H9 (cell line): ENCODE data around the gene HNRNPU. TPM values are rescaled to one million over a fixed set of nuclear protein-coding genes. Genes with fewer than 3 reads are reported as not detected.

Source experiments
- DNase-seq: peaks from one replicate; pipeline ENCODE4 v3.0.0-alpha.2; 2017
- H2AFZ ChIP-seq: one replicate; pipeline ENCODE4 v1.6.1; 2013; ENCODE audit warnings: mild to moderate bottlenecking, low read length, control low read depth, moderate library complexity
- H2AK5ac ChIP-seq: 2 replicates; pipeline ENCODE4 v1.6.1; 2013; ENCODE audit warnings: low read length, control low read depth, mixed read lengths; ENCODE audit not compliant: insufficient read length
- H2BK120ac ChIP-seq: one replicate; pipeline ENCODE4 v1.6.1; 2013; ENCODE audit warnings: low read depth, mild to moderate bottlenecking, low read length, control low read depth, inconsistent platforms; ENCODE audit not compliant: poor library complexity, severe bottlenecking
- H2BK12ac ChIP-seq: 2 replicates; pipeline ENCODE4 v1.6.1; 2013; ENCODE audit warnings: low read length, control low read depth, mixed read lengths, low read depth; ENCODE audit not compliant: insufficient read length
- H2BK15ac ChIP-seq: 2 replicates; pipeline ENCODE4 v1.6.1; 2013; ENCODE audit warnings: low read depth, low read length, control low read depth
- H2BK20ac ChIP-seq: one replicate; pipeline ENCODE4 v1.6.1; 2013; ENCODE audit warnings: low read depth, mild to moderate bottlenecking, low read length, control low read depth, inconsistent platforms; ENCODE audit not compliant: poor library complexity, severe bottlenecking
- H2BK5ac ChIP-seq: 2 replicates; pipeline ENCODE4 v1.6.1; 2013; ENCODE audit warnings: low read length, control low read depth, mixed read lengths; ENCODE audit not compliant: insufficient read length
- H3K14ac ChIP-seq: 2 replicates; pipeline ENCODE4 v1.6.1; 2013; ENCODE audit warnings: low read length, control low read depth; ENCODE audit not compliant: insufficient read depth
- H3K18ac ChIP-seq: 2 replicates; pipeline ENCODE4 v1.6.1; 2013; ENCODE audit warnings: low read depth, mild to moderate bottlenecking, mixed read lengths, low read length, control low read depth; ENCODE audit not compliant: insufficient read length
- H3K23ac ChIP-seq: 2 replicates; pipeline ENCODE4 v1.6.1; 2013; ENCODE audit warnings: low read length, control low read depth, mixed read lengths, low read depth; ENCODE audit not compliant: insufficient read length
- H3K23me2 ChIP-seq: 2 replicates; pipeline ENCODE4 v1.6.1; 2013; ENCODE audit warnings: low read depth, mild to moderate bottlenecking, mixed read lengths, low read length, control low read depth; ENCODE audit not compliant: insufficient read length, poor library complexity, severe bottlenecking
- H3K27ac ChIP-seq: 2 replicates; pipeline ENCODE4 v1.5.1; 2013; ENCODE audit warnings: low read length, control low read depth, mixed read lengths, low read depth; ENCODE audit not compliant: insufficient read length
- H3K27me3 ChIP-seq: 2 replicates; pipeline ENCODE4 v1.6.1; 2013; ENCODE audit warnings: low read length, control low read depth, inconsistent platforms; ENCODE audit not compliant: insufficient read depth
- H3K4ac ChIP-seq: 2 replicates; pipeline ENCODE4 v1.6.1; 2013; ENCODE audit warnings: low read depth, mild to moderate bottlenecking, control low read depth, inconsistent platforms, low read length, moderate library complexity
- H3K4me1 ChIP-seq: 2 replicates; pipeline ENCODE4 v1.6.1; 2013; ENCODE audit warnings: low read length, control low read depth, inconsistent platforms; ENCODE audit not compliant: insufficient read depth
- H3K4me2 ChIP-seq: 2 replicates; pipeline ENCODE4 v1.6.1; 2013; ENCODE audit warnings: low read length, control low read depth, mixed read lengths; ENCODE audit not compliant: insufficient read length, insufficient read depth
- H3K56ac ChIP-seq: 2 replicates; pipeline ENCODE4 v1.6.1; 2013; ENCODE audit warnings: low read depth, mild to moderate bottlenecking, mixed read lengths, low read length, control low read depth; ENCODE audit not compliant: insufficient read length
- H3K79me1 ChIP-seq: 2 replicates; pipeline ENCODE4 v1.6.1; 2013; ENCODE audit warnings: low read depth, mild to moderate bottlenecking, moderate library complexity, low read length, control low read depth, inconsistent platforms; ENCODE audit not compliant: insufficient read depth, poor library complexity, severe bottlenecking
- H3K79me2 ChIP-seq: 2 replicates; pipeline ENCODE4 v1.6.1; 2013; ENCODE audit warnings: low read length, control low read depth, inconsistent platforms; ENCODE audit not compliant: insufficient read depth
- H3K9ac ChIP-seq: 2 replicates; pipeline ENCODE4 v1.6.1; 2013; ENCODE audit warnings: low read length, control low read depth, mixed read lengths; ENCODE audit not compliant: insufficient read length; ENCODE audit errors: extremely low read depth
- H3K9me3 ChIP-seq: one replicate; pipeline ENCODE4 v1.6.1; 2013; ENCODE audit warnings: low read depth, low read length, inconsistent platforms; ENCODE audit not compliant: control insufficient read depth
- H3T11ph ChIP-seq: one replicate; pipeline ENCODE4 v1.6.1; 2013; ENCODE audit warnings: mild to moderate bottlenecking, low read length, control low read depth, inconsistent platforms
- H4K20me1 ChIP-seq: one replicate; pipeline ENCODE4 v1.6.1; 2013; ENCODE audit not compliant: control insufficient read depth, insufficient read length, insufficient read depth
- H4K5ac ChIP-seq: 2 replicates; pipeline ENCODE4 v1.6.1; 2013; ENCODE audit warnings: low read depth, mild to moderate bottlenecking, mixed read lengths, low read length, control low read depth; ENCODE audit not compliant: insufficient read length
- H4K8ac ChIP-seq: replicated peaks from 2 replicates; pipeline ENCODE4 v1.6.1; 2013; ENCODE audit warnings: low read length, control low read depth, mixed read lengths, low read depth; ENCODE audit not compliant: insufficient read length
- H4K91ac ChIP-seq: 2 replicates; pipeline ENCODE4 v1.6.1; 2013; ENCODE audit warnings: low read depth, mild to moderate bottlenecking, moderate library complexity, mixed read lengths, low read length, control low read depth; ENCODE audit not compliant: insufficient read length
- H3K27ac Mint-ChIP-seq, 3 experiments: 2 replicates in 2 of 3; 3 replicates in 1 of 3; pipeline ENCODE4 v1.8.0; 2020 to 2021; ENCODE audit warnings: mixed read lengths in 3 of 3, mild to moderate bottlenecking in 1 of 3, moderate library complexity in 1 of 3
- H3K27me3 Mint-ChIP-seq: 2 replicates; pipeline ENCODE4 v1.8.0; 2021; ENCODE audit warnings: low read depth, mild to moderate bottlenecking, moderate library complexity, mixed read lengths
- H3K36me3 Mint-ChIP-seq, 3 experiments: 2 replicates in 2 of 3; 3 replicates in 1 of 3; pipeline ENCODE4 v1.8.0; 2020 to 2021; ENCODE audit warnings: low read depth in 3 of 3, mixed read lengths in 3 of 3; ENCODE audit not compliant: insufficient read depth in 1 of 3
- H3K4me1 Mint-ChIP-seq, 2 experiments: 2 replicates each; pipeline ENCODE4 v1.8.0; 2020; ENCODE audit warnings: mixed read lengths in 2 of 2
- H3K4me3 Mint-ChIP-seq, 2 experiments: 2 replicates in 1 of 2; 3 replicates in 1 of 2; pipeline ENCODE4 v1.8.0; 2020 to 2021; ENCODE audit warnings: mild to moderate bottlenecking in 2 of 2, mixed read lengths in 2 of 2, moderate library complexity in 1 of 2
- H3K9me3 Mint-ChIP-seq, 2 experiments: 2 replicates in 1 of 2; 3 replicates in 1 of 2; pipeline ENCODE4 v1.8.0; 2020; ENCODE audit warnings: mild to moderate bottlenecking in 2 of 2, mixed read lengths in 2 of 2, moderate library complexity in 1 of 2
- WGBS: extraction: QIAGEN DNeasy Blood & Tissue Kit; methylation state at CpG from one replicate; pipeline ENCODE4 v1.1.7; 2013; ENCODE audit warnings: missing lambda C conversion rate, low lambda C conversion rate, mixed read lengths; ENCODE audit not compliant: insufficient read length; ENCODE audit errors: extremely low coverage; 5-methylcytosine and 5-hydroxymethylcytosine counted together
- total RNA-seq: library from RNA; stranded (reverse); gene quantifications from 2 replicates; pipeline ENCODE4 v1.2.1, GENCODE V29; 2021
- TF ChIP-seq, protein P1 (sequence below): fragments of 200-600 bp; sonication (generic); conservative IDR thresholded peaks from 3 replicates; pipeline ENCODE4 v1.8.0; 2021; ENCODE audit warnings: antibody characterized with exemption, mild to moderate bottlenecking

HNRNPU gene
- total RNA-seq, 1 experiment from 2014 or later = 657 TPM

DNA sequence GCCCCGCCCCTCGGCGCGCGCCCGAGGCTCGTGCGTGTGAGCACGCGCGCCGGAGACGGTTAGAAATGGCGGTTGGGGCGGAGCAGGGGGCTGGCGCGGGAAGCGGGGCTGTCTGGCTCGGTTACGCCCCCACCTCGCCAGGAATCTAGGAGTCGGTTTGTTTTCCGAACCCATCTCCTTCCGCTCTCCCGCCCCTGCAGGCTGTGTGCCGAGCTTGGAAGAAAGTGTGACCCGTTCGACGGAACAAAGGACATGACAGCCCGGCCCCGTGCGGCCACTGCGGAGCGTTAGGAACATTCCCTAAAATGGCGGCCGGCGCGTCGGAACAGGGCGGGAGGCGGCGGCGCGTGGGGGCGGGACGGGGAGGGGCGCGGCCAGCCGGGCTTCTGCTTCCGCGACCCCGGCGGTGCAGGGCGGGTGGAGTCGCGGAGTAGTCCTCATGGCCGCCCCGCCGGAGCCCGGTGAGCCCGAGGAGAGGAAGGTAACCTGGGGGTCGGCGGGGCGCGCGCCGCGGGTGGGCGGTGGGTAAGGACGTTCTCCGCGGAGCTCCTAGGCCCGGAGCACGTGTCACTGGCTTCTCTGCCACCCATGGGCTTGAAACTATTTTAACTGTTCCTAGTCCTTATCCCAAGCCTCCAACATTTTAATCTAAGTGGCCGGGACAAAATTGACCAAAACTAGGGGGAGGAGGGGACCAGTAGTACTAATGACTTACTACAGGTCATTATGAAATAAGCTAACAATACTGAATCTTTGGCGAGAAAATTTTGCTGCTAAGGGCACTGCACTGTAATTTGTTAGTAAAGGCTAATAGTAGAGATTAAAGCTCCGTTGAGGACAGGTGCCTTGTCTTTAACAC is 28.8 kb downstream of the HNRNPU start, which contains the start of gene COX20:
Gene COX20, plus strand, starts transcription at position 383 of the 859 bp plus-strand sequence. Its CDS starts 57 bp downstream, at position 440.
- H3K4me3 Mint-ChIP-seq = peak within 1 kb of the TSS; percentile 88 to 96
- Histone ChIP-seq H3T11ph (peak within 1 kb of the TSS; percentile 84), H2BK20ac (no peak within 1 kb of the TSS), H2AK5ac (peak within 1 kb of the TSS; percentile 58), H2AFZ (no peak within 1 kb of the TSS), H3K79me1 (no peaks in the 10 kb centered on the region), H3K4ac (peak within 1 kb of the TSS; percentile 51; the same call in 1 of the 2 replicates), H4K8ac (peak within 1 kb of the TSS; percentile 96), H4K20me1 (no peaks in the 10 kb centered on the region), H3K79me2 (no peaks in the 10 kb centered on the region; the same call in 1 of the 2 replicates), H3K23ac (peak within 1 kb of the TSS; percentile 52), H2BK12ac (peak within 1 kb of the TSS; percentile 3), H3K4me1 (peaks cover 7% of the 10 kb centered on the region; the same call in 1 of the 2 replicates), H3K27me3 (no peaks in the 10 kb centered on the region), H3K23me2 (peaks cover 10% of the 10 kb centered on the region), H2BK5ac (peak within 1 kb of the TSS; percentile 95), H3K9me3 (no peaks in the 10 kb centered on the region), H4K91ac (peak within 1 kb of the TSS; percentile 28), H3K18ac (peak within 1 kb of the TSS; percentile 100), H3K27ac (peak within 1 kb of the TSS; percentile 99), H3K14ac (peak within 1 kb of the TSS; percentile 100), H3K9ac (peak within 1 kb of the TSS; percentile 99), H2BK15ac (no peak within 1 kb of the TSS), H3K4me2 (peak within 1 kb of the TSS; percentile 72), H3K56ac (peak within 1 kb of the TSS; percentile 94), H2BK120ac (peak within 1 kb of the TSS; percentile 92), H4K5ac (peak within 1 kb of the TSS; percentile 100)
- TF ChIP-seq, protein P1, sequence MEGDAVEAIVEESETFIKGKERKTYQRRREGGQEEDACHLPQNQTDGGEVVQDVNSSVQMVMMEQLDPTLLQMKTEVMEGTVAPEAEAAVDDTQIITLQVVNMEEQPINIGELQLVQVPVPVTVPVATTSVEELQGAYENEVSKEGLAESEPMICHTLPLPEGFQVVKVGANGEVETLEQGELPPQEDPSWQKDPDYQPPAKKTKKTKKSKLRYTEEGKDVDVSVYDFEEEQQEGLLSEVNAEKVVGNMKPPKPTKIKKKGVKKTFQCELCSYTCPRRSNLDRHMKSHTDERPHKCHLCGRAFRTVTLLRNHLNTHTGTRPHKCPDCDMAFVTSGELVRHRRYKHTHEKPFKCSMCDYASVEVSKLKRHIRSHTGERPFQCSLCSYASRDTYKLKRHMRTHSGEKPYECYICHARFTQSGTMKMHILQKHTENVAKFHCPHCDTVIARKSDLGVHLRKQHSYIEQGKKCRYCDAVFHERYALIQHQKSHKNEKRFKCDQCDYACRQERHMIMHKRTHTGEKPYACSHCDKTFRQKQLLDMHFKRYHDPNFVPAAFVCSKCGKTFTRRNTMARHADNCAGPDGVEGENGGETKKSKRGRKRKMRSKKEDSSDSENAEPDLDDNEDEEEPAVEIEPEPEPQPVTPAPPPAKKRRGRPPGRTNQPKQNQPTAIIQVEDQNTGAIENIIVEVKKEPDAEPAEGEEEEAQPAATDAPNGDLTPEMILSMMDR = no peak
- H3K27me3 Mint-ChIP-seq = no peaks in the 10 kb centered on the region
- H3K4me1 Mint-ChIP-seq = peaks cover 30 to 39% of the 10 kb centered on the region in 2 experiments
- no peaks in the 10 kb centered on the region for H3K9me3 Mint-ChIP-seq
- peaks cover 0 to 22% (median 2%) of the 10 kb centered on the region in 3 experiments; a peak in 3 of 7 replicates for H3K36me3 Mint-ChIP-seq
- H3K27ac Mint-ChIP-seq = peak within 1 kb of the TSS; percentile 100
- peak; percentile 92 for DNase-seq
- WGBS = no CpG with 5 or more reads among the region's 77 CpGs
